Panc1 (cell line): ENCODE measurements around the gene ARL11. TPM values are rescaled to one million over a fixed set of nuclear protein-coding genes. Genes with fewer than 3 reads are reported as not detected.

Source experiments
- ATAC-seq: fragments of 200-7000 bp; cut with Tn5 transposase; 2 replicates; pipeline ENCODE4 v1.9.1; 2020; ENCODE audit warnings: mild to moderate bottlenecking, moderate library complexity
- BruUV-seq: library from RNA; stranded (reverse); fragments of 400-500 nt; replicated peaks from 2 replicates; lab custom pipeline; 2021; lab: Mats Ljungman, UMichigan
- CTCF ChIA-PET: fragments of 300-600 bp; sonication (Branson Sonifier 250); formaldehyde crosslinking; loops from one replicate; lab custom pipeline; 2022; ENCODE audit warnings: antibody characterized with exemption; lab: Charles Lee
- POLR2A ChIA-PET: fragments of 300-600 bp; sonication (Branson Sonifier 250); formaldehyde crosslinking; loops from one replicate; lab custom pipeline; 2022; ENCODE audit warnings: antibody characterized with exemption; lab: Charles Lee
- DNase-seq: peaks from one replicate; pipeline ENCODE4 v3.0.0-alpha.2; 2010; ENCODE audit warnings: low read depth, low spot score
- H3K27ac ChIP-seq: 2 replicates; pipeline ENCODE4 v1.5.1; 2011; ENCODE audit warnings: mild to moderate bottlenecking, low read length, inconsistent platforms
- H3K27me3 ChIP-seq: fragments of 200-500 bp; sonication (Bioruptor generic); 2 replicates; pipeline ENCODE4 v1.6.0; 2014; ENCODE audit warnings: low read length, inconsistent platforms; ENCODE audit not compliant: control insufficient read depth, insufficient read depth
- H3K36me3 ChIP-seq: fragments of 200-500 bp; sonication (Bioruptor generic); 2 replicates; pipeline ENCODE4 v1.5.1; 2014; ENCODE audit warnings: inconsistent platforms, mild to moderate bottlenecking, low read length, moderate library complexity; ENCODE audit not compliant: control insufficient read depth, insufficient read depth
- H3K4me1 ChIP-seq: 2 replicates; pipeline ENCODE4 v1.5.1; 2011; ENCODE audit warnings: inconsistent platforms, mild to moderate bottlenecking, low read length, moderate library complexity; ENCODE audit not compliant: control insufficient read depth, insufficient read depth
- H3K4me3 ChIP-seq, 2 experiments: 2 replicates each; pipeline ENCODE4 v1.5.1; 2011 to 2012; ENCODE audit warnings: low read depth in 2 of 2, low read length in 2 of 2, mild to moderate bottlenecking in 2 of 2, inconsistent platforms in 1 of 2, moderate library complexity in 1 of 2
- H3K9me3 ChIP-seq: fragments of 200-500 bp; sonication (Bioruptor generic); 2 replicates; pipeline ENCODE4 v1.5.1; 2014; ENCODE audit warnings: low read depth, mild to moderate bottlenecking, inconsistent platforms, low read length, moderate library complexity; ENCODE audit not compliant: control insufficient read depth, insufficient read depth
- CTCF ChIP-seq: fragments of 450-650 bp; IDR thresholded peaks from 2 replicates; pipeline ENCODE4 v1.5.1; 2017; ENCODE audit warnings: mild to moderate bottlenecking
- POLR2AphosphoS5 ChIP-seq: IDR thresholded peaks from 2 replicates; pipeline ENCODE4 v1.6.1; 2012; ENCODE audit warnings: mild to moderate bottlenecking, low read depth, low read length, moderate library complexity
- REST ChIP-seq, 2 experiments: IDR thresholded peaks; 2 replicates each; pipeline ENCODE4 v1.6.1; 2011 to 2012; ENCODE audit warnings: low read depth in 2 of 2, control low read depth in 1 of 2, low read length in 1 of 2, mild to moderate bottlenecking in 1 of 2, moderate library complexity in 1 of 2; ENCODE audit not compliant: insufficient read depth in 1 of 2
- SIN3A ChIP-seq: IDR thresholded peaks from 2 replicates; pipeline ENCODE4 v1.6.1; 2012; ENCODE audit warnings: low read depth, mild to moderate bottlenecking, low read length, moderate library complexity, borderline replicate concordance; ENCODE audit not compliant: insufficient read depth
- TCF7L2 ChIP-seq: IDR thresholded peaks from 2 replicates; pipeline ENCODE4 v1.6.1; 2011; ENCODE audit warnings: mild to moderate bottlenecking, low read depth, low read length, inconsistent platforms
- in situ Hi-C: cut with HindIII; loops from 2 replicates; pipeline ENCODE4 v1.10.0; 2016; ENCODE audit warnings: low sequenced_read_pairs, low pct_unique_long_range_greater_than_20kb
- intact Hi-C: fragments of 100-400 bp; cut with micrococcal nuclease; formaldehyde crosslinking; loops from one replicate; pipeline ENCODE4 v1.10.0; 2022; ENCODE audit not compliant: unreplicated experiment
- total RNA-seq: library from RNA; stranded (reverse); gene quantifications from one replicate; pipeline ENCODE4 v1.2.1, GENCODE V29; 2021; ENCODE audit not compliant: unreplicated experiment

Gene ARL11
- total RNA-seq, 1 experiment from 2014 or later, result not detected

GRCh38 chr13:49649963-49650312 lies 21.6 kb downstream of the ARL11 start:
- DNase-seq (no peak), ATAC-seq (no peak)
- H3K27me3 ChIP-seq, result no peaks in the 10 kb centered on the region
- H3K4me3 ChIP-seq, result no peak overlapping the region
- CTCF ChIA-PET, result no interaction called here
- H3K36me3 ChIP-seq, result peaks cover 2% of the 10 kb centered on the region; the same call in 1 of the 2 replicates
- POLR2A ChIA-PET, result interaction anchor here (0.6 kb wide), 1 partner anchor 9 kb away, joined by 3 read pairs; no protein-coding TSS in a partner anchor
- H3K4me1 ChIP-seq, result no peaks in the 10 kb centered on the region
- BruUV-seq, result no TSS peak
- H3K27ac ChIP-seq, result no peak overlapping the region
- intact Hi-C loops (no loop called here), in situ Hi-C loops (no loop called here)
- TF ChIP-seq POLR2AphosphoS5, result no peak
- no peak for TF ChIP-seq SIN3A
- no peak for TF ChIP-seq TCF7L2
- no peak for TF ChIP-seq CTCF
- no peak for TF ChIP-seq REST (IDR thresholded peaks at IDR 0.05; ENCODE audit: insufficient read depth in 1 of 2, low read depth in 2 of 2, low read length in 1 of 2)
- no peaks in the 10 kb centered on the region for H3K9me3 ChIP-seq

GRCh38 chr13:49651570-49652354 lies 23.5 kb downstream of the ARL11 start:
- H3K9me3 ChIP-seq, result no peaks in the 10 kb centered on the region
- H3K27me3 ChIP-seq, result no peaks in the 10 kb centered on the region
- ChIA-PET POLR2A (no interaction called here), CTCF (no interaction called here)
- in situ Hi-C loops, result no loop called here
- DNase-seq (no peak), ATAC-seq (no peak)
- peaks cover 2% of the 10 kb centered on the region; the same call in 1 of the 2 replicates for H3K36me3 ChIP-seq
- BruUV-seq, result no TSS peak
- H3K27ac ChIP-seq, result no peak overlapping the region
- TF ChIP-seq REST (IDR thresholded peaks at IDR 0.05; ENCODE audit: insufficient read depth in 1 of 2, low read depth in 2 of 2, low read length in 1 of 2), result 0 out of 4 replicates have a peak, but pooled peaks of 1 of the 2 experiments have one; percentile 10
- TF ChIP-seq POLR2AphosphoS5, result no peak
- H3K4me1 ChIP-seq, result no peaks in the 10 kb centered on the region
- intact Hi-C loops, result no loop called here
- no peak overlapping the region for H3K4me3 ChIP-seq
